GM12891 (cell line): ENCODE results near the gene HDAC1.
"Not testable (repeated sequence)": the region's sequence is repeated elsewhere in the genome, so short reads cannot be mapped to it uniquely, and the experiment has no call there.

Experiments
- DNase-seq: peaks from one replicate; pipeline ENCODE4 v3.0.0; 2011; ENCODE audit warnings: low spot score; ENCODE audit not compliant: insufficient read length
- FAIRE-seq: peaks from 2 replicates; lab custom pipeline; 2011; peaks lifted over from hg19 to GRCh38; lab: Jason Lieb, UNC
- PAX5 ChIP-seq: IDR thresholded peaks from 2 replicates; pipeline ENCODE4 v1.6.1; 2011; ENCODE audit warnings: low read length, moderate library complexity, mild to moderate bottlenecking; ENCODE audit not compliant: insufficient read depth, severe bottlenecking
- POLR2A ChIP-seq: IDR thresholded peaks from 2 replicates; pipeline ENCODE4 v1.6.1; 2011; ENCODE audit warnings: low read depth, low read length, control low read depth
- POLR2AphosphoS5 ChIP-seq: IDR thresholded peaks from 2 replicates; pipeline ENCODE4 v1.6.1; 2011; ENCODE audit warnings: low read depth, low read length, control low read depth
- POU2F2 ChIP-seq: IDR thresholded peaks from 2 replicates; pipeline ENCODE4 v1.6.1; 2011; ENCODE audit warnings: low read depth, mild to moderate bottlenecking, control low read depth, low read length, moderate library complexity
- SPI1 ChIP-seq: IDR thresholded peaks from 2 replicates; pipeline ENCODE4 v1.6.1; 2011; ENCODE audit warnings: low read depth, low read length, control low read depth
- TAF1 ChIP-seq: IDR thresholded peaks from 2 replicates; pipeline ENCODE4 v1.6.1; 2011; ENCODE audit warnings: low read depth, low read length, control low read depth

The HDAC1 gene

GRCh38 chr1:32256473-32257226, 35.2 kb upstream of the HDAC1 start:
- DNase-seq: no peak
- no peak for TF ChIP-seq POU2F2
- TF ChIP-seq TAF1: no peak
- TF ChIP-seq PAX5: no peak
- no peak for TF ChIP-seq POLR2A
- no peak for TF ChIP-seq POLR2AphosphoS5
- peak; percentile 78 for FAIRE-seq

- TF ChIP-seq TAF1: no peak
- no peak for TF ChIP-seq POLR2AphosphoS5
- no peak for TF ChIP-seq PAX5
- TF ChIP-seq POU2F2: no peak
- TF ChIP-seq SPI1: no peak
- TF ChIP-seq POLR2A: no peak
Measured at GRCh38 chr1:32257227-32257508, 34.7 kb upstream of the HDAC1 start.

GRCh38 chr1:32263236-32263593, 28.7 kb upstream of the HDAC1 start:
- DNase-seq, FAIRE-seq: not testable (repeated sequence)

More at GRCh38 chr1:32257227-32257508, 34.7 kb upstream of the HDAC1 start:
- FAIRE-seq: no peak
- DNase-seq: no peak

- FAIRE-seq (peak; percentile 78), DNase-seq (no peak)
- TF ChIP-seq PAX5: no peak
Measured at GRCh38 chr1:32263744-32264143, 28.1 kb upstream of the HDAC1 start.

- no peak for DNase-seq
- TF ChIP-seq TAF1 (no peak), POLR2A (no peak), PAX5 (no peak), POU2F2 (no peak), POLR2AphosphoS5 (no peak)
- no peak for FAIRE-seq
Measured at GRCh38 chr1:32265846-32266245, 26.0 kb upstream of the HDAC1 start.

- DNase-seq (no peak), FAIRE-seq (peak; percentile 33)
- peak; percentile 48 for TF ChIP-seq PAX5
- TF ChIP-seq POLR2AphosphoS5: no peak
- no peak for TF ChIP-seq SPI1
- no peak for TF ChIP-seq POU2F2
- no peak for TF ChIP-seq TAF1
Measured at GRCh38 chr1:32266921-32267591, 24.8 kb upstream of the HDAC1 start.

GRCh38 chr1:32269744-32270143, 22.1 kb upstream of the HDAC1 start:
- no peak for DNase-seq
- TF ChIP-seq PAX5 (no peak), POU2F2 (no peak), POLR2AphosphoS5 (no peak), TAF1 (no peak), POLR2A (no peak), SPI1 (no peak)
- FAIRE-seq: peak; percentile 28

GRCh38 chr1:32272557-32273390, 19.1 kb upstream of the HDAC1 start:
- DNase-seq (no peak), FAIRE-seq (peak; percentile 87)
- TF ChIP-seq POU2F2 (no peak), PAX5 (no peak), POLR2AphosphoS5 (no peak), POLR2A (no peak), TAF1 (no peak), SPI1 (no peak)

- FAIRE-seq: peak; percentile 76
Measured at GRCh38 chr1:32273391-32274208, 18.3 kb upstream of the HDAC1 start.

More at GRCh38 chr1:32273391-32274208, 18.3 kb upstream of the HDAC1 start:
- DNase-seq: no peak
- TF ChIP-seq POLR2A (no peak), POU2F2 (no peak), PAX5 (no peak), SPI1 (no peak), TAF1 (no peak), POLR2AphosphoS5 (no peak)
